Neuronal stem cell (in vitro differentiated cells): Measurements from ENCODE around the gene LPAR1.

ENCODE experiments used
- DNase-seq: peaks from one replicate; pipeline ENCODE4 v3.0.0-alpha.2; 2013; ENCODE audit warnings: low spot score
- H2AFZ ChIP-seq: one replicate; pipeline ENCODE4 v1.6.1; 2013; ENCODE audit warnings: mild to moderate bottlenecking, low read length, inconsistent platforms
- H2AK5ac ChIP-seq: 2 replicates; pipeline ENCODE4 v1.6.1; 2013; ENCODE audit warnings: low read depth, mild to moderate bottlenecking, inconsistent platforms, low read length, moderate library complexity, mixed read lengths
- H2BK120ac ChIP-seq: 2 replicates; pipeline ENCODE4 v1.6.1; 2013; ENCODE audit warnings: low read depth, mild to moderate bottlenecking, inconsistent platforms, low read length, moderate library complexity, mixed read lengths
- H2BK12ac ChIP-seq: one replicate; pipeline ENCODE4 v1.6.1; 2013; ENCODE audit warnings: low read length, inconsistent platforms
- H2BK15ac ChIP-seq: 2 replicates; pipeline ENCODE4 v1.6.1; 2013; ENCODE audit warnings: mild to moderate bottlenecking, low read length, inconsistent platforms, mixed read lengths
- H2BK5ac ChIP-seq: one replicate; pipeline ENCODE4 v1.6.1; 2013; ENCODE audit warnings: inconsistent platforms, mild to moderate bottlenecking, low read length, moderate library complexity
- H3K14ac ChIP-seq: one replicate; pipeline ENCODE4 v1.6.1; 2013; ENCODE audit warnings: low read length, inconsistent platforms
- H3K18ac ChIP-seq: 2 replicates; pipeline ENCODE4 v1.6.1; 2013; ENCODE audit warnings: low read length, inconsistent platforms
- H3K23ac ChIP-seq: 2 replicates; pipeline ENCODE4 v1.6.1; 2013; ENCODE audit warnings: low read depth, mild to moderate bottlenecking, mixed read lengths, low read length, inconsistent platforms; ENCODE audit not compliant: poor library complexity
- H3K27ac ChIP-seq: replicated peaks from 3 replicates; pipeline ENCODE4 v1.5.1; 2013; ENCODE audit warnings: low read length, inconsistent platforms
- H3K27me3 ChIP-seq, 3 experiments: 2 replicates each; pipeline ENCODE4 v1.6.1; 2013; ENCODE audit warnings: low read length in 3 of 3, mild to moderate bottlenecking in 2 of 3, inconsistent platforms in 1 of 3, low read depth in 1 of 3, mixed read lengths in 1 of 3, moderate library complexity in 1 of 3; ENCODE audit not compliant: control insufficient read depth in 3 of 3, insufficient read depth in 3 of 3
- H3K36me3 ChIP-seq, 2 donors: replicated peaks in 1 of 2; 2 replicates each; pipeline ENCODE4 v1.6.1; 2013; ENCODE audit warnings: low read length in 2 of 2; ENCODE audit not compliant: control insufficient read depth in 2 of 2, insufficient read depth in 2 of 2
- H3K4ac ChIP-seq: 2 replicates; pipeline ENCODE4 v1.6.1; 2013; ENCODE audit warnings: inconsistent platforms, mild to moderate bottlenecking, low read length, moderate library complexity
- H3K4me1 ChIP-seq, 2 donors: 1 replicate in 1 of 2; 2 replicates in 1 of 2; pipeline ENCODE4 v1.6.1; 2013; ENCODE audit warnings: low read length in 2 of 2, low read depth in 1 of 2; ENCODE audit not compliant: control insufficient read depth in 2 of 2, insufficient read depth in 1 of 2
- H3K4me2 ChIP-seq: one replicate; pipeline ENCODE4 v1.6.1; 2013; ENCODE audit warnings: mild to moderate bottlenecking, low read length, inconsistent platforms; ENCODE audit not compliant: insufficient read depth, poor library complexity, severe bottlenecking
- H3K4me3 ChIP-seq, 2 donors: 2 replicates each; pipeline ENCODE4 v1.5.1; 2013; ENCODE audit warnings: low read length in 2 of 2, mild to moderate bottlenecking in 2 of 2, inconsistent platforms in 1 of 2, moderate library complexity in 1 of 2
- H3K79me1 ChIP-seq: one replicate; pipeline ENCODE4 v1.6.1; 2013; ENCODE audit warnings: low read depth, mild to moderate bottlenecking, inconsistent platforms, low read length, moderate library complexity
- H3K9ac ChIP-seq: one replicate; pipeline ENCODE4 v1.6.1; 2013; ENCODE audit warnings: mild to moderate bottlenecking, low read depth, low read length, inconsistent platforms; ENCODE audit not compliant: poor library complexity
- H3K9me3 ChIP-seq, 2 donors: replicated peaks in 1 of 2; 2 replicates each; pipeline versions ENCODE3 to v1.6.1; 2013; ENCODE audit warnings: low read length in 2 of 2, mild to moderate bottlenecking in 2 of 2, inconsistent platforms in 1 of 2, low read depth in 1 of 2, mixed read lengths in 1 of 2, moderate library complexity in 1 of 2; ENCODE audit not compliant: control insufficient read depth in 2 of 2, insufficient read depth in 1 of 2
- H4K8ac ChIP-seq: one replicate; pipeline ENCODE4 v1.6.1; 2013; ENCODE audit warnings: low read depth, mild to moderate bottlenecking, inconsistent platforms, low read length, moderate library complexity
- H4K91ac ChIP-seq: one replicate; pipeline ENCODE4 v1.6.1; 2013; ENCODE audit warnings: low read length, low read depth, mild to moderate bottlenecking, inconsistent platforms; ENCODE audit not compliant: poor library complexity
- WGBS, 2 donors: extraction: QIAGEN DNeasy Blood & Tissue Kit; methylation state at CpG; one replicate each; pipeline ENCODE4 v1.1.7; 2013; ENCODE audit warnings: missing lambda C conversion rate in 2 of 2, mixed read lengths in 1 of 2; ENCODE audit not compliant: insufficient read length in 2 of 2, insufficient replicate concordance in 1 of 2; ENCODE audit errors: extremely low coverage in 2 of 2; 5-methylcytosine and 5-hydroxymethylcytosine counted together

LPAR1 gene

GRCh38 chr9:110894731-110895130 lies 143.5 kb downstream of the LPAR1 start:
- H3K18ac ChIP-seq = no peak overlapping the region
- H3K9ac ChIP-seq = no peak overlapping the region
- H4K91ac ChIP-seq = no peak overlapping the region
- no peak overlapping the region for H2BK5ac ChIP-seq
- H3K27ac ChIP-seq = no peak overlapping the region
- no peak overlapping the region for H3K4me2 ChIP-seq
- H4K8ac ChIP-seq = no peak overlapping the region
- no peak overlapping the region for H3K4me3 ChIP-seq
- H2AFZ ChIP-seq = no peak overlapping the region
- no peak overlapping the region for H2BK120ac ChIP-seq
- peaks cover 0 to 8% of the 10 kb centered on the region in 2 donors for H3K36me3 ChIP-seq
- no peak overlapping the region for H3K14ac ChIP-seq
- no peaks in the 10 kb centered on the region for H3K79me1 ChIP-seq
- H3K27me3 ChIP-seq = no peaks in the 10 kb centered on the region
- H3K4me1 ChIP-seq = no peaks in the 10 kb centered on the region
- DNase-seq = no peak
- no peak overlapping the region for H3K4ac ChIP-seq
- no peak overlapping the region for H2AK5ac ChIP-seq
- no peak overlapping the region for H2BK12ac ChIP-seq
- no peak overlapping the region for H2BK15ac ChIP-seq
- peaks cover 0 to 19% of the 10 kb centered on the region in 2 donors for H3K9me3 ChIP-seq
- H3K23ac ChIP-seq = no peak overlapping the region
- no CpG with 5 or more reads among the region's 5 CpGs for WGBS, 2 donors

GRCh38 chr9:110892689-110893088 lies 145.6 kb downstream of the LPAR1 start:
- Histone ChIP-seq H2BK120ac (no peak overlapping the region), H3K23ac (no peak overlapping the region)

GRCh38 chr9:110891760-110892159 lies 146.5 kb downstream of the LPAR1 start:
- Histone ChIP-seq H2AFZ (no peak overlapping the region), H3K4me1 (no peaks in the 10 kb centered on the region), H3K14ac (no peak overlapping the region), H2BK12ac (no peak overlapping the region), H2BK15ac (no peak overlapping the region), H3K4me2 (no peak overlapping the region), H3K27ac (no peak overlapping the region), H2BK5ac (no peak overlapping the region), H3K23ac (no peak overlapping the region), H2AK5ac (no peak overlapping the region), H3K4ac (no peak overlapping the region), H3K36me3 (no peaks in the 10 kb centered on the region), H2BK120ac (no peak overlapping the region), H4K91ac (no peak overlapping the region), H3K9ac (no peak overlapping the region), H3K4me3 (no peak overlapping the region), H3K18ac (no peak overlapping the region), H4K8ac (no peak overlapping the region), H3K9me3 (peaks cover 0 to 6% of the 10 kb centered on the region in 2 donors), H3K79me1 (no peaks in the 10 kb centered on the region), H3K27me3 (no peaks in the 10 kb centered on the region)
- no peak for DNase-seq
- no CpG with 5 or more reads among the region's 3 CpGs for WGBS, 2 donors

More at GRCh38 chr9:110892689-110893088, 145.6 kb downstream of the LPAR1 start:
- Histone ChIP-seq H3K14ac (no peak overlapping the region), H3K27me3 (no peaks in the 10 kb centered on the region), H2AK5ac (no peak overlapping the region), H4K8ac (no peak overlapping the region), H3K36me3 (peaks cover 0 to 8% of the 10 kb centered on the region in 2 donors), H2BK15ac (no peak overlapping the region), H2BK12ac (no peak overlapping the region), H3K9me3 (peaks cover 0 to 15% of the 10 kb centered on the region in 2 donors), H3K79me1 (no peaks in the 10 kb centered on the region), H3K4ac (no peak overlapping the region), H3K9ac (no peak overlapping the region), H3K4me3 (no peak overlapping the region), H4K91ac (no peak overlapping the region), H3K27ac (no peak overlapping the region), H2AFZ (no peak overlapping the region), H3K4me2 (no peak overlapping the region), H3K4me1 (no peaks in the 10 kb centered on the region), H3K18ac (no peak overlapping the region), H2BK5ac (no peak overlapping the region)
- no CpG with 5 or more reads among the region's 1 CpG for WGBS, 2 donors
- DNase-seq = no peak

- H3K14ac ChIP-seq = no peak overlapping the region
- H3K4me2 ChIP-seq = no peak overlapping the region
- no peak overlapping the region for H4K91ac ChIP-seq
- no peak overlapping the region for H3K4ac ChIP-seq
- no peak overlapping the region for H2AK5ac ChIP-seq
- H3K9ac ChIP-seq = no peak overlapping the region
- no peak overlapping the region for H2AFZ ChIP-seq
- no peak for DNase-seq
- no peaks in the 10 kb centered on the region for H3K4me1 ChIP-seq
- no peaks in the 10 kb centered on the region for H3K27me3 ChIP-seq
- no peak overlapping the region for H3K23ac ChIP-seq
- no peak overlapping the region for H3K4me3 ChIP-seq
- no peak overlapping the region for H3K18ac ChIP-seq
- H2BK120ac ChIP-seq = no peak overlapping the region
- H3K9me3 ChIP-seq = peaks cover 0 to 3% of the 10 kb centered on the region in 2 donors
- no peak overlapping the region for H3K27ac ChIP-seq
- H2BK15ac ChIP-seq = no peak overlapping the region
- no peak overlapping the region for H2BK5ac ChIP-seq
- no peak overlapping the region for H2BK12ac ChIP-seq
- H4K8ac ChIP-seq = no peak overlapping the region
- H3K36me3 ChIP-seq = no peaks in the 10 kb centered on the region
- no peaks in the 10 kb centered on the region for H3K79me1 ChIP-seq
Measured at GRCh38 chr9:110890416-110890815, 147.9 kb downstream of the LPAR1 start.
